Measurements from ENCODE around the gene BANK1.

GRCh38 chr4:101780284-101780683 lies 10.2 kb upstream of the BANK1 start:
- TF ChIP-seq EP300 (IDR thresholded peaks at IDR 0.05) (no peak), CTCF (IDR thresholded peaks at IDR 0.05) (no peak), POLR2A (IDR thresholded peaks at IDR 0.05) (no peak), POLR2AphosphoS5 (IDR thresholded peaks at IDR 0.05) (no peak)
